Superior temporal gyrus (tissue), 1 donor: ENCODE results near the gene DDAH2.

Source experiments
- DNase-seq: peaks from one replicate; pipeline ENCODE4 v3.0.0-alpha.2; 2016; ENCODE audit errors: extremely low spot score

The DDAH2 gene

DNA sequence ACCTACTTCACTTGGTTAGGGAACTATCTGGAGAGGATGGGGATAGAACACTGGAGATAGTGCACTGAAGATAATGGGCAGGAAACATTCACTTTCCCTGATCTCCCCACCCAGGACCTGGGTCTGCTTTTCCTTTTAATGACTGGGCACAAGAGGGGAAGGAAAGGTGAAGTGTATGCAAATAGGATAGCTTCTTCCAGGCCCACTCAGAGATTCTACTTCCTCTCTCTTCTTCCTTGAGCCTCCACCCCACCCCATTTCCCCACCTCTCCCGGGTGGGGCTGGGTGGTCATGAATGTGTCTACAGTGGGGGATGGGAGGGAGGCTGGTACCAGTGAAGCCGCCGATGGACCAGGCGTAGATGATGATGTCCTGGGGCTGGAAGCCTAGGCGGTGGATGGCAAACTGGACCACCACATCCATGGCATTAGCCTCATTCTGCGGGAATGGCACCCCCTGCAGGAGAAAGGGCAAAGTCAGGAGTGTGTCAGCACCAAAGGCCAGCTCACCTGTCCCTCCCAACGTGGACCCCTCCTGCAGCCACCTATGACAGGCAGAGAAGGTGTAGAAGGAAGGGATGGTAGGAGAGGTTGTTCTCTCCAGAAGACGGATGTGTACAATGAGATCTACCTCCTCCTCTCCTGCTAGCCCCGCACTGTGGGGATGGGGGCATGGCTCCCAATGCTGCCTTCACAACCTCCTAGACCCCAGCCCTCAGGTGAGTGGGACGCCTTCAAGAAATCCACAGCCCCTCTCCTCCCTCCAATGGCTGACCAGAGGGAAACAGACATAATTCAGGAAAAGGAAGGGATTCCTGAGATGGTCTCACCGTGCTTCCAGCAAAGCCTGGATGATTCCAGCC is 39.6 kb downstream of the DDAH2 start:
- no peak for DNase-seq

DNA sequence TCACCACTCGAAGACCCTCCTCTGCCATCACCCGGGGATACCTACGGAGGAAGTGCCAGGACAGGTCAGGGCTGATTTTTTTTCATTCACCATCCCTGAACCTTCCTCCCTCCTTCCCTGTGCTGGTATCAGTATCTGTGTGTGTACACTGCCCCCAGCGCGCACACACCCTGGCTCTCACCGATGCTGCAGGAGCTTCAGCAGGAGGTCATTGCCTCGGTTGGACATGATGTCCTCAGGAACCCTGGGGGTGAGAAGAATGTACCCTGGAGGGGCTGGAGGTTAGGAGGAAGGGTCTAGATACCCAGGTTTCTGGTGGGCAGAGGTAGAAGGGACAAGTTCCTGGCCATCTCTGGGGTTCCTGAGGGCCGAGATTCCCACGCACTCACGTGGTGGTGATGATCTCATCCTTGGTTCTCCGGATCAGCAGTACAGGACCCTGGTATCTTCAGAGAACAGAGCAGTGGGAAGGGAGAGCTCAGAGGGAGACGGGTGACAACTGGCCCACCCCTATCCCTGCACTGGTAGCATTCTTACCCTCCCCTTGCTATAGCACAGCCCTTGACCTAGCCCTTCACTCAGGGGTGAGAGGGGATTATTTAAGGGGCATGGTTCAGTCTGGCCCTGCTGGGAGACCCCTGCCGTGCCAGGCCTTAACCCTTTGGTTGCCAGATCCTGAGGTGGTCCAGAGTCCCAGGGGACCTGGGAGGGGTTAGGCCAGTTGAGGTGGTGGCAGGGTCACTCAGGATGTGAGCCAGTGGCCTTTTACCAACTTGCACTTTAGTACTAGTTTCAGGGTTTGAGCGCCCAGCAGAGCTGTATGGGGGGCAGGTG is 41.0 kb downstream of the DDAH2 start:
- DNase-seq: no peak

DNA sequence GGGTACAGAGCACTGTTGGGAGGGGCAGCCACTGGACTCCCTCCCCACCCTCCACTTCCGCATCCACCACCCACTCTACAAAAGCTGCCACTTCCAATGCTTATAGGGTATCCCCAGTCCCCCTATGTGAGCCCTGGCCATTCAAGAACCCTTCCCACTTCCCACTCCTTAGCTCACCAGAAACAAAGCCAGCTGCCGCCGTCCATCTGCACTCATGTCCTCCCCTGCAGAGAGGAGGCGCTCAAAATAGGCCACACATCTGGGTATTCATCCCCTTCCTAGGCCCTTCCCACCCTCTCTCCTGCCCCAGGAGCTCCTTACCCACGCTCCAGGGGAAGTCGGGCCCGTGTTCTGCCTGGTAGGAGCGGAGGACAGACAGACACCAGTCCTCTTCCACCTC is 41.8 kb downstream of the DDAH2 start:
- no peak for DNase-seq

DNA sequence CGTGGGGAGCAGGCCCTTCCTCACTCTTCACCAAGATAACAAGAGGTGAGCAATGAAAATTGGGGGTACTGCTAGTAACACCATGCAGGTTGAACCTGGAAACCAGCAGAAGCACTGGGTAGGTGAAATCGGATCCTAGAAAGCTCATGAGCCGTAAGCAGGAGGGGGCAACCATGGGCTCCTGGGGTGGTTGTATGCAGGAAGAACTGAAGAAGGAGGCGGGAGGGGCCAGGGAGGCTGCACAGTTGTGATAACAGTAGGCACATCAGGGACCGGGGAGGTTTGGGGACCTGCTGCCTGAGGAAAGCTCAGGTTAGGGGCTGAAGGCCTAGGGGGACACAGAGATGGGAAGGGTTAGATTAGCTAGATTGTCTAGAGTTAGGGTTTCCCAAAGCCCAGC is 42.6 kb downstream of the DDAH2 start:
- DNase-seq: no peak

DNA sequence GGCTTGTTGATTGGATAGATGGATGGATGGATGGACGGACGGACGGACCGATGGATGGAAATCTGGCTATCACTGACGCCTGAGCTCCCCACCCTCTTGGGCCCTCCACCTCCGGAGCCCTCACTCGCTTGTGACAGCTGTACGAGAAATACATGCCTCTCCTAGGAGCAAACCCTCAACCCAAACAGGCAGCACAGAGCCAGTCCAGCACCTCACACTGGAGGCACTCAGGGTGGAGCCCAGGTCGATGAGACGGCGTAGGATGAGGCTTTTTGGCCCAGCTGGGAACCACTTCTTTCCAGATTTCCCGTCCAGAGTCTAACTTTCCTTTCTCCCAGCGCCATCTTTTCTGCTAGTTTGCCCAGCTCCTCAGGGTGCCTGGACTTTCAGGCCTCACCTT is 45.5 kb downstream of the DDAH2 start:
- DNase-seq: no peak

DNA sequence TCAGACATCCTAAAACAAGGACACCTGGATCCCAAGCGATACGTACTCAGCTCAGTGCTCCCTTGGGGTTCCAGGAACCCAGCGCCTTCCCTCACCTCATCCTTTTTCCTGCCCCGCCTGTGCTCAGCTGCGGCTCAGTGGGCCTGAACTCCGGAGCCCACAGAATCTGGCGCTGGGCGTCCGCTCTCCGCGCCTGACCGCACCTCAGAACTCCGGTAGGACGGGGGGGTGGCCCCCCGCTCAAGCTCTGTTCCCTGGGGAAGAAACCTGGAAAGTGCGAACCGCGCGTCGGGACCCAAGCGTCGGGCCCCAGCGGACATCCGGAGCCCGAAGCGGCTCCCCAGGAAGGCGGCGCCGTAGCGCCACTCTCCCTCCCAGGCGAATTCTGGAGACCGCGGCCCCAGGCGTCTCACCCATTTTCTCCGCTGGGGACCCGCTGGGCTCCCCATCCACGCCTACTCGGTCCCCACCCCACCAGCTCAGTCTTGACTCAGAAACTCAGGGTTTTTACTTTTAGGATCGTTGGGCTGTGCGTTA is 47.9 kb downstream of the DDAH2 start:
- peak; percentile 48 for DNase-seq

DNA sequence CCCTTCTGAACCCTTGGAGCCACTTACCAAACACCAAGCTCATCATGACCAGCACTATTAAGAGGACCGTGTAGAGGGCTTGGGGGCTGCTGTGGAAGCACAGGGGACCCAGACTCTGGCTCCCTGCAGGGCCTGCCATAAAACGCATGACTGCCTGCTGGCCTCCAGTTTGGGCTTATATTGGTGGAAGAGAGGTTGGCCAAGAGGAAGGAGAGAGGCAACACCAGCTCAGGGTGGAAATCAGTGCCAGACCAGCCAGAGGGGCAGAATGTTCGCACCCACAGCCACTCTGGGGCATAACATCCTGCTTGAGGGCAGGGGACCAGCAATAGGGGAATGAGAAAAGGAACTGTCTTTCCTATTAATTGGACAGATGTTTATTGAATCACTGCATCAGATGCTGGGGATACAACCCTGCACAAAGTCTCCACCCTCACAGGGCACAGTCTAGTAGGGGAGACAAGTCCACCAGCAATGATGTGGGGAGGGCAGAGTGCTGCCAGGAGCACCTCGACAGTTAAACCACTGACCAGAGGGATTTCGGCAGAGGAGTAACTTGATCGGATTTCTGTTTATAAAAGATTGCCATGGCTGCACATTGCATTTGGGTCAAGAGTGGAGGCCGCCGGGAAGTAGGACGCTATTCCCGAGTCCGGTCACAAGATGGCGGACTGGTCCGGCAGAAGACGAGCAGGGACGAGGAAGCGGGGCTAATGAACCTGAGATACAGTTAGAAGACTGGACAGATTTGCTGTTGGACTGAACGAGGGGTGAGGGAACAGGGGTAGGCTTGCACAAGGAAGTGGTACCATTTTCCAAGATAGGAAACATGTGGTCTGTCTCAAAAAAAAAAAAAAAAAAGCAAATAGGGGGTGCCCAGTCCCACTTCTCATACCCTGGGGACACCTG is 48.6 kb downstream of the DDAH2 start, which contains the start of gene LY6G5C:
LY6G5C (minus strand) TSS at position 842 of the 909 bp plus-strand sequence; CDS start at position 148, 694 bp downstream.
- peak; percentile 83 for DNase-seq

DNA sequence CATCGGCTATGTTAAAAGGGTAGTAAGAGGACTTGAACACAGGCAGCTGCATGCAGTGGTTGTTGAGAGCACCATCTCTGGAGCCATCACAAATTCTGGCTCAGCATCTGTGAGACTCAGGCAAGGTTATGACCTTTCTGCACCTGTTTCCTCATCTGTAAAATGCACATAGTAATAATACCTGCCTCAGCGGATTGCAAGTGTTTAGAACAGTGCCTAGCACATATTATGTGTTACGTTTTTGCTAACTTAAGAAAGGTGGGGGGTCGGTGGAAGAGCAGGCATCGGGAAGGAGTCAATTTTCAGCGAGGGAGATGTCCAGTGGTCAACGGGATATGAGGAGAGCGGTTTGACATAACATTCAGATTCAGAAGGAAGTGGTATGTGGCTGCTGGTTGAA is 51.1 kb downstream of the DDAH2 start:
- no peak for DNase-seq
